GM12873 (cell line): ENCODE data around the gene NXPH4.

ENCODE experiments used
- TF ChIP-seq, protein P1 (sequence below): IDR thresholded peaks from 2 replicates; pipeline ENCODE4 v1.5.1; 2012; ENCODE audit warnings: low read depth, mild to moderate bottlenecking, moderate library complexity, low read length, control low read depth; ENCODE audit not compliant: insufficient read depth; ENCODE audit errors: missing control alignments

Gene NXPH4

DNA sequence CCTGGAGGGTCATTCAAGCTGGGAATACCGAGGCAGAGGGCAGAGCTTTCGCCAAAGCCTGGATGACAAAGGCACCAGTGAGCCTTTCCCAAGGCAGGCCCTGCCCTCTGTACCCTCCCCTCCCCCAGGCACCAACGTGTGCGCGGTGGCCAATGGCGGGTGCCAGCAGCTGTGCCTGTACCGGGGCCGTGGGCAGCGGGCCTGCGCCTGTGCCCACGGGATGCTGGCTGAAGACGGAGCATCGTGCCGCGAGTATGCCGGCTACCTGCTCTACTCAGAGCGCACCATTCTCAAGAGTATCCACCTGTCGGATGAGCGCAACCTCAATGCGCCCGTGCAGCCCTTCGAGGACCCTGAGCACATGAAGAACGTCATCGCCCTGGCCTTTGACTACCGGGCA is 31.2 kb upstream of the NXPH4 start:
- TF ChIP-seq, protein P1, sequence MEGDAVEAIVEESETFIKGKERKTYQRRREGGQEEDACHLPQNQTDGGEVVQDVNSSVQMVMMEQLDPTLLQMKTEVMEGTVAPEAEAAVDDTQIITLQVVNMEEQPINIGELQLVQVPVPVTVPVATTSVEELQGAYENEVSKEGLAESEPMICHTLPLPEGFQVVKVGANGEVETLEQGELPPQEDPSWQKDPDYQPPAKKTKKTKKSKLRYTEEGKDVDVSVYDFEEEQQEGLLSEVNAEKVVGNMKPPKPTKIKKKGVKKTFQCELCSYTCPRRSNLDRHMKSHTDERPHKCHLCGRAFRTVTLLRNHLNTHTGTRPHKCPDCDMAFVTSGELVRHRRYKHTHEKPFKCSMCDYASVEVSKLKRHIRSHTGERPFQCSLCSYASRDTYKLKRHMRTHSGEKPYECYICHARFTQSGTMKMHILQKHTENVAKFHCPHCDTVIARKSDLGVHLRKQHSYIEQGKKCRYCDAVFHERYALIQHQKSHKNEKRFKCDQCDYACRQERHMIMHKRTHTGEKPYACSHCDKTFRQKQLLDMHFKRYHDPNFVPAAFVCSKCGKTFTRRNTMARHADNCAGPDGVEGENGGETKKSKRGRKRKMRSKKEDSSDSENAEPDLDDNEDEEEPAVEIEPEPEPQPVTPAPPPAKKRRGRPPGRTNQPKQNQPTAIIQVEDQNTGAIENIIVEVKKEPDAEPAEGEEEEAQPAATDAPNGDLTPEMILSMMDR = no peak

DNA sequence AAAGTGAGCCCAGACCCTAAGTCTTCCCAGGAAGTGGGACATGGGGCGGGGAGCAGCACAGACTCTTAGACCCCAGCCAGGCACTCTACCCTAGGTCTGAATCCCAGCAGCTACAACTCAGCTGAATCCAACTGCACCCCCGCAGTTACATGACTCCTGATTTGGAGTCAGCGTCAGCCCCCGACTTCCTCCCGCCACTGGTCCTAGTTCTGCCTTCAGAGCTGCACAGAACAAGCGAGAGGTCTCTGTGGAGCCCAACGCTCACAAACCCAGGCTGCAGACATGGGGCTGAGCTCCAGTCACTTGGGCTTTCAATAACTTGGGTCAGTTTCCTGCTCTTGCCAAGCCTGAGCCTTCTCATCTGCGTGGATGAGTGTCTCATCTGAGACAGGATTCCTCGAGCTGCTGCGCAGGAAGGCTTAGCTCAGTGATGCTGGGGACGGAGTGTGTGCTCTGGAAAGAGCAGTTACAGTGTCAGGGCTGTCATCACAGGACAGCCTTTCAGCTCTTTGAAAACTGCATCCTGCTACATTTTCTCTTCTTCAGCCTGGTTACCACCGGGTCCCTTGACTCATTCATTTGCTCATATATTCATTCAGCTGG is 30.6 kb upstream of the NXPH4 start:
- TF ChIP-seq, protein P1 = no peak

DNA sequence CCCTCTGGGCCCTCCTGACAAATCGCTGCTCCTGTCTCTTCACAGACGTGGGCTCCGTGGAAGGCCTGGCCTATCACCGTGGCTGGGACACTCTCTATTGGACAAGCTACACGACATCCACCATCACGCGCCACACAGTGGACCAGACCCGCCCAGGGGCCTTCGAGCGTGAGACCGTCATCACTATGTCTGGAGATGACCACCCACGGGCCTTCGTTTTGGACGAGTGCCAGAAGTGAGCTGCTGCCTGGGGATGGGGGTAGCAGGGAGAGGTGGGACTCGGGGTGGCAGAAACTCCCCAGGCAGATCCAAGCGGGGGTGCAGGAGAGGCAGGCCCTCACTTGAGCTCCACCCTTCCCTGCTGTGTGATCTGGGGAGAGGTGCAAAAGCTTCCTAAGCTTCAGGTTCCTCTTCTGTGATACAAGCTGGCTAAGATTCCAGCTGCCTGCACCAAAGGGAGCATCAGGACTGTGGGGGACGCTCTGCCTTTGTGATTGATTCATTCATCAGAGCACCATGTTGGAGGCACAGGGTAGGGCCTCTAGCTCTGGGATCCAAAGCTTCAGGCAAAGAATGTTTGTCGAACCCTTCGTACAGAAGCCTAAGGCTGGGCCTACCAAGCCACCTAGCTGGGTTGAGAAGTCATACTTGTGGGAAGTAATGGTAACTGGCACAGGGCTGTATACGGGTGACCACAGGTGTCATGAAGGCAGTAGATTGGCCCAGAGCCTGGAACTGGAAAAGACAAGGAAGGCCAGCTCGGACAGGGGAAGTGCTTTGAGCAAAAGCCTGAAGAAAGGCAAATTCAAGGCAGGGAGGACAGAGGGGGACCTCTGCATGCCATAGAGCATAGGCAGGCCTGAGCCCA is 29.1 kb upstream of the NXPH4 start:
- TF ChIP-seq, protein P1 = no peak

DNA sequence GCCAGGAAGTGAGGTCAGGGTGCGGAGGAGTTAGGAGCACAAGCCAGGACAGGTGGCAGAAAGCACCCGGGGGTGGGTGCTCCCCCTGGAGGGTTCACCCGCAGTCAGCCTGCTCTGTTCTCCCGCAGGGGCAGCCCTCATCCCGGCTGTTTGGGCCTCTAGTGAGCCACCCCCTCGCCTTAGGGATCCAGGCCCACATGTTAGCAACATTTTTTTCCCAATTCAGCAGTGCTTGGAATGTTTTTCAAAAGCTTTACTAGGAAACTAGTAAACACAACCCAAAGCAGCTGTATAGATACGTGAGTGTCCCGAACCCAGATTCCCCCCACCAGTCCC is 28.5 kb upstream of the NXPH4 start:
- TF ChIP-seq, protein P1 = no peak

DNA sequence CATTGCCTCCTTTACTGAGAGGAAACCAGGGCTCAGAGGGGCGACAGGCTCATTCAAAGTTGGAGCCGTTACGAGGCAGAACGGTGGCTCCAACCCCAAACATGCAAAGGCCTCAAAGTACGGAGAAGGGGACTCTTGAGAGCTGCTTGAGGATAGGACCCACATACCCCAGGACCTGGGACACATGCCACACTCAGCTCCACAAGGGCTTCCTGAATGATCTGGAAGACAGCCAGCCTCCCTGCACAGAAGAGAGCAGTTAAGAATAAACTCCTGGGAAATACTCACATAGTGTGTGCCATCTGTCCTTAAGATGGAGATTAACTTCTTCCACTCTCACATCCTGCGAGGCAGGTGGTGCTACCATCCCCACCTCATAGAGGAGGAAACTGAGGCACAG is 26.6 kb upstream of the NXPH4 start:
- TF ChIP-seq, protein P1 = no peak

DNA sequence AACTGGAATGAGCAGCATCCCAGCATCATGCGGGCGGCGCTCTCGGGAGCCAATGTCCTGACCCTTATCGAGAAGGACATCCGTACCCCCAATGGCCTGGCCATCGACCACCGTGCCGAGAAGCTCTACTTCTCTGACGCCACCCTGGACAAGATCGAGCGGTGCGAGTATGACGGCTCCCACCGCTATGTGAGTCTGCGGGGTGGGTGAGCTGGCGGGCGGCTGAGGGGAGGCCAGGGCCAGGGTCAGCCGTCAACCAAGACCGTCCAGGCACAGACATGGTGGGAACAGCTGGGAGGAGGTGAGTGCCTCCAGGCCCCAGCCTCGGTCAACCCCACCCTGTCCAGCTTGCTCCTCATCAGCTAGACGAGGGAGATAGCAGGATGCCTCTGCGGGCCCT is 25.8 kb upstream of the NXPH4 start:
- TF ChIP-seq, protein P1 = no peak

DNA sequence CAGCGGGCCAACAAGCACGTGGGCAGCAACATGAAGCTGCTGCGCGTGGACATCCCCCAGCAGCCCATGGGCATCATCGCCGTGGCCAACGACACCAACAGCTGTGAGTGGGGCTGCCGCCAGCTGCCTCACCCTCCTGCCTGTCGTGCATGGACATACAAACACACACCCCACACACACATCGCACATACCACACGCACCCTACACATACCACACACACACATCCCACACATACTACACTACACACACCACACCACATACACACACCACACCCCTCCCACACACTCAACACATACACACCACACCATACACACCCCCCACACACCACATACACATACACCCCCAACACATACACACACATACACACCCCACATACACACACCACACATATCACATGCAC is 25.2 kb upstream of the NXPH4 start:
- TF ChIP-seq, protein P1 = no peak
